WTC11 (cell line): ENCODE data around the gene TRIM45. TPM values are rescaled to one million over a fixed set of nuclear protein-coding genes. Genes with fewer than 3 reads are reported as not detected.

Experiments
- CBFB ChIP-seq: sonication (generic); formaldehyde crosslinking; IDR thresholded peaks from 2 replicates; pipeline ENCODE4 v1.8.1; 2022; ENCODE audit warnings: mild to moderate bottlenecking, low read depth, missing genetic modification reagents
- CREB1 ChIP-seq: sonication (generic); formaldehyde crosslinking; IDR thresholded peaks from 2 replicates; pipeline ENCODE4 v1.8.0; 2023; ENCODE audit warnings: mild to moderate bottlenecking, missing genetic modification reagents
- ESRRA ChIP-seq: sonication (generic); formaldehyde crosslinking; IDR thresholded peaks from 2 replicates; pipeline ENCODE4 v1.8.1; 2022; ENCODE audit warnings: mild to moderate bottlenecking, missing genetic modification reagents, borderline replicate concordance
- FOXJ3 ChIP-seq: sonication (generic); formaldehyde crosslinking; IDR thresholded peaks from 2 replicates; pipeline ENCODE4 v1.9.0; 2021; ENCODE audit warnings: missing genetic modification reagents, mild to moderate bottlenecking, borderline replicate concordance
- GABPB1 ChIP-seq: sonication (generic); formaldehyde crosslinking; IDR thresholded peaks from 2 replicates; pipeline ENCODE4 v1.8.1; 2023; ENCODE audit warnings: mild to moderate bottlenecking, missing genetic modification reagents
- GRHL2 ChIP-seq: fragments of 250-450 bp; sonication (Bioruptor Pico); IDR thresholded peaks from 2 replicates; pipeline ENCODE4 v1.8.0; 2022; ENCODE audit warnings: mild to moderate bottlenecking, moderate library complexity; ENCODE audit not compliant: insufficient replicate concordance, severe bottlenecking
- PRRX2 ChIP-seq: fragments of 250-450 bp; sonication (Bioruptor Pico); IDR thresholded peaks from 2 replicates; pipeline ENCODE4 v1.8.0; 2021; ENCODE audit warnings: mild to moderate bottlenecking
- RELA ChIP-seq: sonication (generic); formaldehyde crosslinking; IDR thresholded peaks from 2 replicates; pipeline ENCODE4 v1.8.1; 2022; ENCODE audit warnings: missing genetic modification reagents, mild to moderate bottlenecking, borderline replicate concordance
- SMAD3 ChIP-seq: sonication (generic); formaldehyde crosslinking; IDR thresholded peaks from 2 replicates; pipeline ENCODE4 v1.8.0; 2022; ENCODE audit warnings: missing genetic modification reagents, mild to moderate bottlenecking, borderline replicate concordance
- ZBTB21 ChIP-seq: sonication (generic); formaldehyde crosslinking; IDR thresholded peaks from 2 replicates; pipeline ENCODE4 v1.8.1; 2023; ENCODE audit warnings: mild to moderate bottlenecking, missing genetic modification reagents, borderline replicate concordance
- ZNF121 ChIP-seq: sonication (generic); formaldehyde crosslinking; IDR thresholded peaks from 2 replicates; pipeline ENCODE4 v1.8.0; 2023; ENCODE audit warnings: missing genetic modification reagents
- ZNF138 ChIP-seq: sonication (generic); formaldehyde crosslinking; conservative IDR thresholded peaks from 2 replicates; pipeline ENCODE4 v1.8.1; 2022; ENCODE audit warnings: mild to moderate bottlenecking, moderate library complexity, missing genetic modification reagents
- ZNF232 ChIP-seq: sonication (generic); formaldehyde crosslinking; IDR thresholded peaks from 2 replicates; pipeline ENCODE4 v1.8.0; 2022; ENCODE audit warnings: mild to moderate bottlenecking, missing genetic modification reagents
- ZNF263 ChIP-seq: sonication (generic); formaldehyde crosslinking; IDR thresholded peaks from 2 replicates; pipeline ENCODE4 v1.8.1; 2022; ENCODE audit warnings: low read depth, mild to moderate bottlenecking, moderate library complexity, missing genetic modification reagents
- ZNF317 ChIP-seq: sonication (generic); formaldehyde crosslinking; IDR thresholded peaks from 2 replicates; pipeline ENCODE4 v1.8.1; 2023; ENCODE audit warnings: low read depth, mild to moderate bottlenecking, moderate library complexity, missing genetic modification reagents, borderline replicate concordance
- ZNF396 ChIP-seq: fragments of 250-450 bp; sonication (Bioruptor Pico); IDR thresholded peaks from 2 replicates; pipeline ENCODE4 v1.8.0; 2021; ENCODE audit warnings: mild to moderate bottlenecking, moderate library complexity, borderline replicate concordance
- ZNF416 ChIP-seq: fragments of 250-450 bp; sonication (Bioruptor Pico); IDR thresholded peaks from 2 replicates; pipeline ENCODE4 v1.9.0; 2021; ENCODE audit warnings: mild to moderate bottlenecking, inconsistent platforms
- total RNA-seq: library from RNA; stranded (reverse); gene quantifications from 3 replicates; pipeline ENCODE4 v1.2.3, GENCODE V29; 2021
- TF ChIP-seq, protein P1 (sequence below): fragments of 250-450 bp; sonication (Bioruptor Pico); IDR thresholded peaks from 2 replicates; pipeline ENCODE4 v1.9.0; 2021; ENCODE audit warnings: mild to moderate bottlenecking
- TF ChIP-seq, protein P2 (sequence below): sonication (generic); formaldehyde crosslinking; IDR thresholded peaks from 2 replicates; pipeline ENCODE4 v1.8.0; 2022; ENCODE audit warnings: mild to moderate bottlenecking, missing genetic modification reagents
- TF ChIP-seq, protein P3 (sequence below): sonication (generic); formaldehyde crosslinking; IDR thresholded peaks from 2 replicates; pipeline ENCODE4 v1.8.0; 2022; ENCODE audit warnings: mild to moderate bottlenecking, missing genetic modification reagents
- TF ChIP-seq, protein P4 (sequence below): sonication (generic); formaldehyde crosslinking; conservative IDR thresholded peaks from 2 replicates; pipeline ENCODE4 v1.8.1; 2023; ENCODE audit warnings: mild to moderate bottlenecking, low read depth, missing genetic modification reagents, moderate library complexity
- TF ChIP-seq, protein P5 (sequence below): sonication (generic); formaldehyde crosslinking; IDR thresholded peaks from 2 replicates; pipeline ENCODE4 v1.8.1; 2023; ENCODE audit warnings: mild to moderate bottlenecking, missing genetic modification reagents, moderate library complexity
- TF ChIP-seq, protein P6 (sequence below): sonication (generic); formaldehyde crosslinking; IDR thresholded peaks from 2 replicates; pipeline ENCODE4 v1.8.0; 2023; ENCODE audit warnings: mild to moderate bottlenecking, missing genetic modification reagents
- TF ChIP-seq, protein P7 (sequence below): sonication (generic); formaldehyde crosslinking; IDR thresholded peaks from 2 replicates; pipeline ENCODE4 v1.8.1; 2023; ENCODE audit warnings: mild to moderate bottlenecking, missing genetic modification reagents

Gene TRIM45
- total RNA-seq, 1 experiment from 2014 or later: 11.8 TPM

DNA sequence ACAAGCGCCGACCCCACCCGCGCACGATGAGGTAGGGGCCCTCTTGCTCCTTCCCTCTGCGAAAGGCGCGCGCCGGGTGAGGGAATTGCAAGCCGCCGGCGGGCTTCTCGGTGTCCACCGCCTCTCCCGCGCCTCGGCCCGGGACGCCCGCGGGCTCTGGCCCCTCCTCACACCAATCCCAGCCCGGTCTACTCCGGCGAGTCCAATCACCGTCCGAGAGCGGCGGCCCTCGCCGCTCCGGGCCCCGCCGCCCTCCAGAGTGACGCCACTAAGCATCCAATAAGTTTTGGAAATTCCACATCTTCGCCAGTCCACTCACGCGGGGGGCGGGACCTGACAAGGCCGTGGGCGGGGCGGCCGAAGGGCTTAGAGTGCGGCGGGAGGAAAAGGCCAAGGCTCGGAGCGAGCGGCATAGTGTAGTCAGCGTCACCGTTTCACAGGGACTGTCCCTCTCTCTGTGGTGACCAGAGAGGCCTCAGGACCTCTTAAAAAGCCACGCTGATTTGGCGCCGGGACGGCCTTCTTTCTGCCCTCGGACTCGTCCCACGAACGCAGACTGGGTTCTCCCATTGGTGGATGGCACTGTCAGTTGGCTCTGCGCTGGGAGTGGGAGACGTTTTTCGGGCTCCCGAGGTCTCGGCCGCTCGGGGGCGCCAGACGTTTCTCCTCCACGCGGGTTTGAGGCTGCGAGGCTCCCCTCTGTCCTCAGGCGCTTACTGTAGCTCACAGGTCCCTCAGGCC is at the start of gene TRIM45 (continued):
- TF ChIP-seq, protein P1, sequence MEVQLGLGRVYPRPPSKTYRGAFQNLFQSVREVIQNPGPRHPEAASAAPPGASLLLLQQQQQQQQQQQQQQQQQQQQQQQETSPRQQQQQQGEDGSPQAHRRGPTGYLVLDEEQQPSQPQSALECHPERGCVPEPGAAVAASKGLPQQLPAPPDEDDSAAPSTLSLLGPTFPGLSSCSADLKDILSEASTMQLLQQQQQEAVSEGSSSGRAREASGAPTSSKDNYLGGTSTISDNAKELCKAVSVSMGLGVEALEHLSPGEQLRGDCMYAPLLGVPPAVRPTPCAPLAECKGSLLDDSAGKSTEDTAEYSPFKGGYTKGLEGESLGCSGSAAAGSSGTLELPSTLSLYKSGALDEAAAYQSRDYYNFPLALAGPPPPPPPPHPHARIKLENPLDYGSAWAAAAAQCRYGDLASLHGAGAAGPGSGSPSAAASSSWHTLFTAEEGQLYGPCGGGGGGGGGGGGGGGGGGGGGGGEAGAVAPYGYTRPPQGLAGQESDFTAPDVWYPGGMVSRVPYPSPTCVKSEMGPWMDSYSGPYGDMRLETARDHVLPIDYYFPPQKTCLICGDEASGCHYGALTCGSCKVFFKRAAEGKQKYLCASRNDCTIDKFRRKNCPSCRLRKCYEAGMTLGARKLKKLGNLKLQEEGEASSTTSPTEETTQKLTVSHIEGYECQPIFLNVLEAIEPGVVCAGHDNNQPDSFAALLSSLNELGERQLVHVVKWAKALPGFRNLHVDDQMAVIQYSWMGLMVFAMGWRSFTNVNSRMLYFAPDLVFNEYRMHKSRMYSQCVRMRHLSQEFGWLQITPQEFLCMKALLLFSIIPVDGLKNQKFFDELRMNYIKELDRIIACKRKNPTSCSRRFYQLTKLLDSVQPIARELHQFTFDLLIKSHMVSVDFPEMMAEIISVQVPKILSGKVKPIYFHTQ (CRISPR knock-in tag): no peak
- TF ChIP-seq RELA (CRISPR knock-in tag): no peak
- TF ChIP-seq, protein P2, sequence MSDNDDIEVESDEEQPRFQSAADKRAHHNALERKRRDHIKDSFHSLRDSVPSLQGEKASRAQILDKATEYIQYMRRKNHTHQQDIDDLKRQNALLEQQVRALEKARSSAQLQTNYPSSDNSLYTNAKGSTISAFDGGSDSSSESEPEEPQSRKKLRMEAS (CRISPR knock-in tag): peak; percentile 97
- no peak for TF ChIP-seq FOXJ3 (CRISPR knock-in tag)
- TF ChIP-seq, protein P3, sequence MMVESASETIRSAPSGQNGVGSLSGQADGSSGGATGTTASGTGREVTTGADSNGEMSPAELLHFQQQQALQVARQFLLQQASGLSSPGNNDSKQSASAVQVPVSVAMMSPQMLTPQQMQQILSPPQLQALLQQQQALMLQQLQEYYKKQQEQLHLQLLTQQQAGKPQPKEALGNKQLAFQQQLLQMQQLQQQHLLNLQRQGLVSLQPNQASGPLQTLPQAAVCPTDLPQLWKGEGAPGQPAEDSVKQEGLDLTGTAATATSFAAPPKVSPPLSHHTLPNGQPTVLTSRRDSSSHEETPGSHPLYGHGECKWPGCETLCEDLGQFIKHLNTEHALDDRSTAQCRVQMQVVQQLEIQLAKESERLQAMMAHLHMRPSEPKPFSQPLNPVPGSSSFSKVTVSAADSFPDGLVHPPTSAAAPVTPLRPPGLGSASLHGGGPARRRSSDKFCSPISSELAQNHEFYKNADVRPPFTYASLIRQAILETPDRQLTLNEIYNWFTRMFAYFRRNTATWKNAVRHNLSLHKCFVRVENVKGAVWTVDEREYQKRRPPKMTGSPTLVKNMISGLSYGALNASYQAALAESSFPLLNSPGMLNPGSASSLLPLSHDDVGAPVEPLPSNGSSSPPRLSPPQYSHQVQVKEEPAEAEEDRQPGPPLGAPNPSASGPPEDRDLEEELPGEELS: no peak; the same call in 1 of the 2 replicates
- TF ChIP-seq, protein P4, sequence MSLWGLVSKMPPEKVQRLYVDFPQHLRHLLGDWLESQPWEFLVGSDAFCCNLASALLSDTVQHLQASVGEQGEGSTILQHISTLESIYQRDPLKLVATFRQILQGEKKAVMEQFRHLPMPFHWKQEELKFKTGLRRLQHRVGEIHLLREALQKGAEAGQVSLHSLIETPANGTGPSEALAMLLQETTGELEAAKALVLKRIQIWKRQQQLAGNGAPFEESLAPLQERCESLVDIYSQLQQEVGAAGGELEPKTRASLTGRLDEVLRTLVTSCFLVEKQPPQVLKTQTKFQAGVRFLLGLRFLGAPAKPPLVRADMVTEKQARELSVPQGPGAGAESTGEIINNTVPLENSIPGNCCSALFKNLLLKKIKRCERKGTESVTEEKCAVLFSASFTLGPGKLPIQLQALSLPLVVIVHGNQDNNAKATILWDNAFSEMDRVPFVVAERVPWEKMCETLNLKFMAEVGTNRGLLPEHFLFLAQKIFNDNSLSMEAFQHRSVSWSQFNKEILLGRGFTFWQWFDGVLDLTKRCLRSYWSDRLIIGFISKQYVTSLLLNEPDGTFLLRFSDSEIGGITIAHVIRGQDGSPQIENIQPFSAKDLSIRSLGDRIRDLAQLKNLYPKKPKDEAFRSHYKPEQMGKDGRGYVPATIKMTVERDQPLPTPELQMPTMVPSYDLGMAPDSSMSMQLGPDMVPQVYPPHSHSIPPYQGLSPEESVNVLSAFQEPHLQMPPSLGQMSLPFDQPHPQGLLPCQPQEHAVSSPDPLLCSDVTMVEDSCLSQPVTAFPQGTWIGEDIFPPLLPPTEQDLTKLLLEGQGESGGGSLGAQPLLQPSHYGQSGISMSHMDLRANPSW (CRISPR knock-in tag): no peak
- no peak for TF ChIP-seq GABPB1 (CRISPR knock-in tag)
- TF ChIP-seq ZNF416: no peak
- no peak for TF ChIP-seq CBFB (CRISPR knock-in tag)
- no peak for TF ChIP-seq ESRRA
- TF ChIP-seq ZNF263 (CRISPR knock-in tag): no peak
- TF ChIP-seq, protein P5, sequence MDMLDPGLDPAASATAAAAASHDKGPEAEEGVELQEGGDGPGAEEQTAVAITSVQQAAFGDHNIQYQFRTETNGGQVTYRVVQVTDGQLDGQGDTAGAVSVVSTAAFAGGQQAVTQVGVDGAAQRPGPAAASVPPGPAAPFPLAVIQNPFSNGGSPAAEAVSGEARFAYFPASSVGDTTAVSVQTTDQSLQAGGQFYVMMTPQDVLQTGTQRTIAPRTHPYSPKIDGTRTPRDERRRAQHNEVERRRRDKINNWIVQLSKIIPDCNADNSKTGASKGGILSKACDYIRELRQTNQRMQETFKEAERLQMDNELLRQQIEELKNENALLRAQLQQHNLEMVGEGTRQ (CRISPR knock-in tag): no peak
- no peak for TF ChIP-seq ZNF121
- no peak for TF ChIP-seq PRRX2 (CRISPR knock-in tag)
- 0 out of 2 replicates have a peak, but pooled peaks have one; percentile 19 for TF ChIP-seq SMAD3 (CRISPR knock-in tag)
- no peak for TF ChIP-seq ZNF138 (CRISPR knock-in tag)
- TF ChIP-seq ZNF232 (CRISPR knock-in tag): no peak
- TF ChIP-seq, protein P6, sequence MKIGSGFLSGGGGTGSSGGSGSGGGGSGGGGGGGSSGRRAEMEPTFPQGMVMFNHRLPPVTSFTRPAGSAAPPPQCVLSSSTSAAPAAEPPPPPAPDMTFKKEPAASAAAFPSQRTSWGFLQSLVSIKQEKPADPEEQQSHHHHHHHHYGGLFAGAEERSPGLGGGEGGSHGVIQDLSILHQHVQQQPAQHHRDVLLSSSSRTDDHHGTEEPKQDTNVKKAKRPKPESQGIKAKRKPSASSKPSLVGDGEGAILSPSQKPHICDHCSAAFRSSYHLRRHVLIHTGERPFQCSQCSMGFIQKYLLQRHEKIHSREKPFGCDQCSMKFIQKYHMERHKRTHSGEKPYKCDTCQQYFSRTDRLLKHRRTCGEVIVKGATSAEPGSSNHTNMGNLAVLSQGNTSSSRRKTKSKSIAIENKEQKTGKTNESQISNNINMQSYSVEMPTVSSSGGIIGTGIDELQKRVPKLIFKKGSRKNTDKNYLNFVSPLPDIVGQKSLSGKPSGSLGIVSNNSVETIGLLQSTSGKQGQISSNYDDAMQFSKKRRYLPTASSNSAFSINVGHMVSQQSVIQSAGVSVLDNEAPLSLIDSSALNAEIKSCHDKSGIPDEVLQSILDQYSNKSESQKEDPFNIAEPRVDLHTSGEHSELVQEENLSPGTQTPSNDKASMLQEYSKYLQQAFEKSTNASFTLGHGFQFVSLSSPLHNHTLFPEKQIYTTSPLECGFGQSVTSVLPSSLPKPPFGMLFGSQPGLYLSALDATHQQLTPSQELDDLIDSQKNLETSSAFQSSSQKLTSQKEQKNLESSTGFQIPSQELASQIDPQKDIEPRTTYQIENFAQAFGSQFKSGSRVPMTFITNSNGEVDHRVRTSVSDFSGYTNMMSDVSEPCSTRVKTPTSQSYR (CRISPR knock-in tag): no peak
- no peak for TF ChIP-seq ZNF396 (CRISPR knock-in tag)
- no peak for TF ChIP-seq ZNF317
- TF ChIP-seq CREB1 (CRISPR knock-in tag): no peak
- TF ChIP-seq, protein P7, sequence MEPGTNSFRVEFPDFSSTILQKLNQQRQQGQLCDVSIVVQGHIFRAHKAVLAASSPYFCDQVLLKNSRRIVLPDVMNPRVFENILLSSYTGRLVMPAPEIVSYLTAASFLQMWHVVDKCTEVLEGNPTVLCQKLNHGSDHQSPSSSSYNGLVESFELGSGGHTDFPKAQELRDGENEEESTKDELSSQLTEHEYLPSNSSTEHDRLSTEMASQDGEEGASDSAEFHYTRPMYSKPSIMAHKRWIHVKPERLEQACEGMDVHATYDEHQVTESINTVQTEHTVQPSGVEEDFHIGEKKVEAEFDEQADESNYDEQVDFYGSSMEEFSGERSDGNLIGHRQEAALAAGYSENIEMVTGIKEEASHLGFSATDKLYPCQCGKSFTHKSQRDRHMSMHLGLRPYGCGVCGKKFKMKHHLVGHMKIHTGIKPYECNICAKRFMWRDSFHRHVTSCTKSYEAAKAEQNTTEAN: peak; percentile 31; the same call in 1 of the 2 replicates
- no peak for TF ChIP-seq ZBTB21 (CRISPR knock-in tag)
- TF ChIP-seq GRHL2 (CRISPR knock-in tag): no peak
